ENCODE results near the gene SH3PXD2A. TPM values are rescaled to one million over a fixed set of nuclear protein-coding genes. Genes with fewer than 3 reads are reported as not detected.

SH3PXD2A gene
- total RNA-seq, 1 donor: 29.0 TPM

DNA sequence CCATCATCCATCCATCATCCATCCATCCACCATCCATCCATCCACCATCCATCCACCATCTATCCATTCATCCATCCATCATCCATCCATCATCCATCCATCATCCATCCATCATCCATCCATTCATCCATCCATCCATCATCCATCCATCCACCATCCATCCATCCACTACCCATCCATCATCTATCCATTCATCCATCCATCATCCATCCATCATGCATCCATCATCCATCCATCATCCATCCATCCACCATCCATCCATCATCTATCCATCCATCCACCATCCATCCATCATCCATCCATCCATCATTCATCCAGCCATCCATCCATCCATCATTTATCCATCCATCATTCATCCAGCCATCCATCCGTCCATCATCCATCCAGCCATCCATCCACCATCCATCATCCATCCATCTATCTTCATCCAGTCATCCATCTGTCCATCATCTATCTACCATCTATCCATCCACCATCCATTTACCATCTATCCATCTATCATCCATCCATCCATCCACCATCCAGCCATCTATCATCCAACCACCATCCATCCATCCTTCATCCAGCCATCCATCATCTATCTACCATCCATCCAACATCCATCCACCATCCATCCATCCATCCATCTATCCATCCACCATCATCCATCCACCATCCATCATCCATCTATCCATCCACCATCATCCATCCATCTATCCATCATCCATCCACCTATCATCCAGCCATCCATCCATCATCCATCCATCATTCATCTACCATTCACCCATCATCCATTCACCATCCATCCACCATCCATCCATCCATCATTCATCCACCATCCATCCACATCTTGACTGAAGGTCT, 153.8 kb downstream of the SH3PXD2A start:
- Histone ChIP-seq H2AFZ (ENCODE audit: low read length) (no peak overlapping the region), H3K9me3 (ENCODE audit: low read depth, low read length) (no peaks in the 10 kb centered on the region), H3K4me1 (ENCODE audit: insufficient read depth, low read length) (peaks cover 7% of the 10 kb centered on the region), H3K79me2 (ENCODE audit: insufficient read depth, low read length) (no peaks in the 10 kb centered on the region), H3K36me3 (ENCODE audit: insufficient read depth, low read length) (no peaks in the 10 kb centered on the region), H3K27ac (ENCODE audit: low read depth, low read length) (no peak overlapping the region), H4K20me1 (ENCODE audit: insufficient read depth, low read length) (no peaks in the 10 kb centered on the region), H3K27me3 (ENCODE audit: insufficient read depth, low read length) (no peaks in the 10 kb centered on the region), H3K4me2 (ENCODE audit: insufficient read depth, low read length) (no peak overlapping the region), H3K4me3 (ENCODE audit: insufficient read depth, low read length) (no peak overlapping the region)
- TF ChIP-seq, protein P1, sequence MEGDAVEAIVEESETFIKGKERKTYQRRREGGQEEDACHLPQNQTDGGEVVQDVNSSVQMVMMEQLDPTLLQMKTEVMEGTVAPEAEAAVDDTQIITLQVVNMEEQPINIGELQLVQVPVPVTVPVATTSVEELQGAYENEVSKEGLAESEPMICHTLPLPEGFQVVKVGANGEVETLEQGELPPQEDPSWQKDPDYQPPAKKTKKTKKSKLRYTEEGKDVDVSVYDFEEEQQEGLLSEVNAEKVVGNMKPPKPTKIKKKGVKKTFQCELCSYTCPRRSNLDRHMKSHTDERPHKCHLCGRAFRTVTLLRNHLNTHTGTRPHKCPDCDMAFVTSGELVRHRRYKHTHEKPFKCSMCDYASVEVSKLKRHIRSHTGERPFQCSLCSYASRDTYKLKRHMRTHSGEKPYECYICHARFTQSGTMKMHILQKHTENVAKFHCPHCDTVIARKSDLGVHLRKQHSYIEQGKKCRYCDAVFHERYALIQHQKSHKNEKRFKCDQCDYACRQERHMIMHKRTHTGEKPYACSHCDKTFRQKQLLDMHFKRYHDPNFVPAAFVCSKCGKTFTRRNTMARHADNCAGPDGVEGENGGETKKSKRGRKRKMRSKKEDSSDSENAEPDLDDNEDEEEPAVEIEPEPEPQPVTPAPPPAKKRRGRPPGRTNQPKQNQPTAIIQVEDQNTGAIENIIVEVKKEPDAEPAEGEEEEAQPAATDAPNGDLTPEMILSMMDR (IDR thresholded peaks at IDR 0.05; ENCODE audit: extremely low read depth, low read depth, low read length): no peak
- DNase-seq (ENCODE audit: insufficient read length, low spot score, missing footprints): no peak

DNA sequence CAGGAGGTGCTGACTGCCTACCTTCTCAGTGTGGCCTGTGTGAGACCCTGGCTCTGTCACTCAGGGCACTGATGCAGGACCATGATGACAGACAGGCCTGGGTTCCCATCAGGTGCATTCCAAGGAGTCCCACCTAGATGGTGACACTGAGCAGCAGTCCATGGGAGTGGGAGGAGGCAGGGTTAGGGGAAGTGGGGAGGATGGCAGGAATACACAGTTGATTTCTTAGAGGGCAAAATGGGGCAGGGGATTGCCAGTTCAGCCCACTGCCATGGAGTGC, 155.0 kb downstream of the SH3PXD2A start:
- Histone ChIP-seq H3K4me1 (ENCODE audit: insufficient read depth, low read length) (peaks cover 19% of the 10 kb centered on the region), H3K36me3 (ENCODE audit: insufficient read depth, low read length) (no peaks in the 10 kb centered on the region), H3K79me2 (ENCODE audit: insufficient read depth, low read length) (no peaks in the 10 kb centered on the region), H3K27ac (ENCODE audit: low read depth, low read length) (no peak overlapping the region), H3K9me3 (ENCODE audit: low read depth, low read length) (no peaks in the 10 kb centered on the region), H3K27me3 (ENCODE audit: insufficient read depth, low read length) (no peaks in the 10 kb centered on the region), H4K20me1 (ENCODE audit: insufficient read depth, low read length) (no peaks in the 10 kb centered on the region), H3K4me3 (ENCODE audit: insufficient read depth, low read length) (no peak overlapping the region), H3K4me2 (ENCODE audit: insufficient read depth, low read length) (no peak overlapping the region), H2AFZ (ENCODE audit: low read length) (no peak overlapping the region)
- TF ChIP-seq, protein P1 (IDR thresholded peaks at IDR 0.05; ENCODE audit: extremely low read depth, low read depth, low read length): no peak
- DNase-seq (ENCODE audit: insufficient read length, low spot score, missing footprints): peak; percentile 74

DNA sequence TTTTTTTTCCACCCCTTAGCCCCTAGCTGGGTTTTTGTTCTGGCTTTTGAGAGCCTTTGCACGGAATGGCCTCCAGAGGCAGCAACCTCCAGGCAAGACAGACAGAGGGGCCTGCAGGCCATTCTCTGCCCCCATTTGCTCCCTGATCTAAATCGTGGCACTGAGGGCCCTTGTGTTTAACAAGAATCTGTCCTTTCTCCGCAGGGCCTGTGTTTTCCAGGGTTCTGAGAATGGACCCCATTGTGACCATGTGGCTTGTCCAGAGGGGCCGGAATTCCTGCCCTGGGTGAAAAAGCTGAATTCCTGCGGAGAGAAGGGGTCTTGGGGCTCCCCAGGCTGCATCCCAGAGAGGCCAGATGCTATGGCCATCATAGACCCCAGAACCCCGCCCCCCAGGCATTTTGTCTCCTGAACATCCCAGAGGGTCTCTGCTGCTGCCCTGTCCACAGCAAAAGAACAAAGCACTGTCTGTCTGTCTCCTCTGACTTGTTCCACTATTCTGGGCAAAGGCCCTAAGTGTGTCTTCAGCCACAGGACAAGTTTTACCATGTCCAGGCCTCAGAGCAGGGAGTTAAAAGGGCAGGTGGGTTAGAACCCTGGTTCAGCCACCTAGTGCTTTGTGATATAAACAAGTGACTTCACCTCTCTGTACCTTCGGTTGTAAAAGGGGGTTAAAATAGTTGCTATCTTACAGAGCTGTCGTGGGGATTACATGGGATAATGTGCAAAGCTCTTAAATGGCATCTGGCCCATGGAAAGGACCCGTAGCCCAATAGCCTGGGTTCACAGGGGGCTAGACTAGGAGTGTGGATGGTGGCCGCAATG, 155.6 kb downstream of the SH3PXD2A start:
- H2AFZ ChIP-seq (ENCODE audit: low read length): no peak overlapping the region
- no peak overlapping the region for H3K4me3 ChIP-seq (ENCODE audit: insufficient read depth, low read length)
- peaks cover 24% of the 10 kb centered on the region for H3K4me1 ChIP-seq (ENCODE audit: insufficient read depth, low read length)
- no peaks in the 10 kb centered on the region for H3K9me3 ChIP-seq (ENCODE audit: low read depth, low read length)
- TF ChIP-seq, protein P1 (IDR thresholded peaks at IDR 0.05; ENCODE audit: extremely low read depth, low read depth, low read length): peak; percentile 8
- DNase-seq (ENCODE audit: insufficient read length, low spot score, missing footprints): peak; percentile 77
- no peak overlapping the region for H3K4me2 ChIP-seq (ENCODE audit: insufficient read depth, low read length)
- no peaks in the 10 kb centered on the region for H3K27me3 ChIP-seq (ENCODE audit: insufficient read depth, low read length)
- H3K79me2 ChIP-seq (ENCODE audit: insufficient read depth, low read length): no peaks in the 10 kb centered on the region
- no peak overlapping the region for H3K27ac ChIP-seq (ENCODE audit: low read depth, low read length)
- no peaks in the 10 kb centered on the region for H3K36me3 ChIP-seq (ENCODE audit: insufficient read depth, low read length)
- no peaks in the 10 kb centered on the region for H4K20me1 ChIP-seq (ENCODE audit: insufficient read depth, low read length)

DNA sequence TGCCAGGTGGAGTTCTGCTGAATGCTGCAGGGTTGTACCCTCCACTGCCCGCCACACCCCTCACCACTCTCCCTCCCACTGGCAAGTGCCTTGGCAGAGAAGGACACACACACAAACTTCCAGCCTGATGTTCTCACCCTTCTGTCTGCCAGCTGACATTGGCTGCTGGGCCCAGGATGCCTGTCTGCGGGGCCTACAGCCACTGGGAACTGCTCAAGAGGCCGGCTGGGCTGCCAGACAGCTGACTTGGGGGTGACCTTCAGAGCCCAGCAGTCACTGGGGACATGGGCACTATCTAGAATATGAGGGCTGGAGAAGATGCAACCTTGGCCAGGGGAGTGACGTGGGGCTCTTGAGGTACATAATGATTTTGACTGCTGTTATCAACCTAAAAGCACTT, 157.1 kb downstream of the SH3PXD2A start:
- no peaks in the 10 kb centered on the region for H3K9me3 ChIP-seq (ENCODE audit: low read depth, low read length)
- DNase-seq (ENCODE audit: insufficient read length, low spot score, missing footprints): peak; percentile 61
- H3K4me2 ChIP-seq (ENCODE audit: insufficient read depth, low read length): no peak overlapping the region
- TF ChIP-seq, protein P1 (IDR thresholded peaks at IDR 0.05; ENCODE audit: extremely low read depth, low read depth, low read length): no peak
- no peaks in the 10 kb centered on the region for H3K36me3 ChIP-seq (ENCODE audit: insufficient read depth, low read length)
- peaks cover 24% of the 10 kb centered on the region for H3K4me1 ChIP-seq (ENCODE audit: insufficient read depth, low read length)
- no peaks in the 10 kb centered on the region for H3K79me2 ChIP-seq (ENCODE audit: insufficient read depth, low read length)
- H3K4me3 ChIP-seq (ENCODE audit: insufficient read depth, low read length): no peak overlapping the region
- no peaks in the 10 kb centered on the region for H4K20me1 ChIP-seq (ENCODE audit: insufficient read depth, low read length)
- H3K27ac ChIP-seq (ENCODE audit: low read depth, low read length): no peak overlapping the region
- no peaks in the 10 kb centered on the region for H3K27me3 ChIP-seq (ENCODE audit: insufficient read depth, low read length)
- no peak overlapping the region for H2AFZ ChIP-seq (ENCODE audit: low read length)
